Measurements from ENCODE around the gene RGP1.

RGP1 gene

DNA sequence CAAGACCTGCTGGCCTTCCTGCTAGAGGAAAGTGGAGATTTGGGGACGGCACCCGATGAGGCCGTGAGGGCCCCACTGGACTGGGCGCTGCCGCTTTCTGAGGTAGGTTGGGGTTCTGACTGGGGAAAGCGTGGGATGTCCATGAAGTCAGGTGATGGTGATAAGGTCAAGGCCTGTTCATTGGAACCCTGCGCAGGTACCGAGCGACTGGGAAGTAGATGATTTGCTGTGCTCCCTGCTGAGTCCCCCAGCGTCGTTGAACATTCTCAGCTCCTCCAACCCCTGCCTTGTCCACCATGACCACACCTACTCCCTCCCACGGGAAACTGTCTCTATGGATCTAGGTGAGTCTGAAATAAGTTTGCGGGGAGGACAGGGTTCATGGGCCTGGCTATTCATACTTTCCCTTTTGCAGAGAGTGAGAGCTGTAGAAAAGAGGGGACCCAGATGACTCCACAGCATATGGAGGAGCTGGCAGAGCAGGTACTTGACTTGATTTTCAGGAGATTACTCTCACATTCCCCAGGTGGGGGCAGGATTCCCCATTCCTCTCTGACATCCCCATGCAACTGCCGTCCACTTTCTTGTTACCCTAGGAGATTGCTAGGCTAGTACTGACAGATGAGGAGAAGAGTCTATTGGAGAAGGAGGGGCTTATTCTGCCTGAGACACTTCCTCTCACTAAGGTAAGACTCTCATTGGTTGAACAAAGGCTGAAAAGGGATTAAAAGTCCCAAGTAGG, 16.1 kb upstream of the RGP1 start:
- Histone ChIP-seq H3K36me3 (ENCODE audit: control insufficient read depth in 1 of 2, insufficient read depth in 2 of 2, low read length in 2 of 2) (peaks cover 30 to 35% of the 10 kb centered on the region in 2 donors), H3K4me3 (ENCODE audit: low read depth in 1 of 2, low read length in 2 of 2) (peak overlapping the region; percentile 77 to 86), H3K4me1 (ENCODE audit: control insufficient read depth in 1 of 2, insufficient read depth in 2 of 2, low read length in 2 of 2) (peaks cover 28 to 45% of the 10 kb centered on the region in 2 donors), H3K27me3 (ENCODE audit: low read depth, low read length) (no peaks in the 10 kb centered on the region), H3K9me3 (ENCODE audit: control insufficient read depth in 1 of 2, low read length in 2 of 2) (no peaks in the 10 kb centered on the region), H3K27ac (ENCODE audit: low read length) (peak overlapping the region; percentile 94)

DNA sequence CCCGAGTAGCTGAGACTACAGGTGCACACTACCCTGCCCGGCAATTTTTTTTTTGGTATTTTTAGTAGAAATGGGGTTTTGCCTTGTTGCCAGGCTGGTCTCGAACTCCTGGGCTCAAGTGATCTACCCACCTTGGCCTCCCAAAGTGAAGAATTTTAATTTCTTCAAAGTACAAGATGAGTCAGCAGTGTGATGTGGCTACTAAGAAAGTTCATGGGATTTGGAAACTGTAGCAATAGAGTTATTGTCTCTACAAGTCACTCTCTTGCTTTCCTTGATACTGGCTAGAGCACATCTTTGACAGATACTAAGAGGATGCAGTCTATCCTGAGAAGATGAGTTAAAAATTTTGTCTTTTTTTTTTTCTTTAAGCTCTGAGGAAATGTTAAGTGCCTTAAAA, 15.0 kb upstream of the RGP1 start:
- H3K4me1 ChIP-seq (ENCODE audit: control insufficient read depth in 1 of 2, insufficient read depth in 2 of 2, low read length in 2 of 2), result peaks cover 21 to 34% of the 10 kb centered on the region in 2 donors
- no peaks in the 10 kb centered on the region for H3K27me3 ChIP-seq (ENCODE audit: low read depth, low read length)
- no peak overlapping the region for H3K27ac ChIP-seq (ENCODE audit: low read length)
- H3K9me3 ChIP-seq (ENCODE audit: control insufficient read depth in 1 of 2, low read length in 2 of 2), result no peaks in the 10 kb centered on the region
- no peak overlapping the region for H3K4me3 ChIP-seq (ENCODE audit: low read depth in 1 of 2, low read length in 2 of 2)
- peaks cover 41 to 46% of the 10 kb centered on the region in 2 donors for H3K36me3 ChIP-seq (ENCODE audit: control insufficient read depth in 1 of 2, insufficient read depth in 2 of 2, low read length in 2 of 2)

DNA sequence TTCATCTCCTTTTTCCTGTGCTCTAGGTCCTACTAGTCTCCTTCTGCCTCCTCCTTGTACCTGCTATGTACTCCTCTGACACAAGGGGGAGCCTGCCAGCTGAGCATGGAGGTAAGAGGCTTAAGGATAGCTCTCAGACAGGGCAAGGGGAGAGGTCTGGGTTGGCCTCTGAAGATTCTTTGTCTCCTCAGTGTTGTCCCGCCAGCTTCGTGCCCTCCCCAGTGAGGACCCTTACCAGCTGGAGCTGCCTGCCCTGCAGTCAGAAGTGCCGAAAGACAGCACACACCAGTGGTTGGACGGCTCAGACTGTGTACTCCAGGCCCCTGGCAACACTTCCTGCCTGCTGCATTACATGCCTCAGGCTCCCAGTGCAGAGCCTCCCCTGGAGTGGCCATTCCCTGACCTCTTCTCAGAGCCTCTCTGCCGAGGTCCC, 12.9 kb upstream of the RGP1 start:
- Histone ChIP-seq H3K36me3 (ENCODE audit: control insufficient read depth in 1 of 2, insufficient read depth in 2 of 2, low read length in 2 of 2) (peaks cover 61 to 66% of the 10 kb centered on the region in 2 donors), H3K4me3 (ENCODE audit: low read depth in 1 of 2, low read length in 2 of 2) (no peak overlapping the region), H3K27me3 (ENCODE audit: low read depth, low read length) (no peaks in the 10 kb centered on the region), H3K4me1 (ENCODE audit: control insufficient read depth in 1 of 2, insufficient read depth in 2 of 2, low read length in 2 of 2) (peaks cover 6 to 15% of the 10 kb centered on the region in 2 donors), H3K27ac (ENCODE audit: low read length) (no peak overlapping the region), H3K9me3 (ENCODE audit: control insufficient read depth in 1 of 2, low read length in 2 of 2) (no peaks in the 10 kb centered on the region)

GRCh38 chr9:35737143-35737542, 11.9 kb upstream of the RGP1 start:
- H3K36me3 ChIP-seq (ENCODE audit: control insufficient read depth in 1 of 2, insufficient read depth in 2 of 2, low read length in 2 of 2), result peaks cover 70 to 71% of the 10 kb centered on the region in 2 donors

GRCh38 chr9:35738186-35738585, 10.9 kb upstream of the RGP1 start:
- Histone ChIP-seq H3K27ac (ENCODE audit: low read length) (no peak overlapping the region), H3K4me3 (ENCODE audit: low read depth in 1 of 2, low read length in 2 of 2) (no peak overlapping the region), H3K9me3 (ENCODE audit: control insufficient read depth in 1 of 2, low read length in 2 of 2) (no peaks in the 10 kb centered on the region), H3K36me3 (ENCODE audit: control insufficient read depth in 1 of 2, insufficient read depth in 2 of 2, low read length in 2 of 2) (peaks cover 80% of the 10 kb centered on the region in 2 donors), H3K27me3 (ENCODE audit: low read depth, low read length) (no peaks in the 10 kb centered on the region), H3K4me1 (ENCODE audit: control insufficient read depth in 1 of 2, insufficient read depth in 2 of 2, low read length in 2 of 2) (peaks cover 6 to 12% of the 10 kb centered on the region in 2 donors)

More at GRCh38 chr9:35737143-35737542, 11.9 kb upstream of the RGP1 start:
- H3K4me1 ChIP-seq (ENCODE audit: control insufficient read depth in 1 of 2, insufficient read depth in 2 of 2, low read length in 2 of 2), result peaks cover 6 to 15% of the 10 kb centered on the region in 2 donors
- H3K27ac ChIP-seq (ENCODE audit: low read length), result no peak overlapping the region
- H3K4me3 ChIP-seq (ENCODE audit: low read depth in 1 of 2, low read length in 2 of 2), result no peak overlapping the region
- no peaks in the 10 kb centered on the region for H3K9me3 ChIP-seq (ENCODE audit: control insufficient read depth in 1 of 2, low read length in 2 of 2)
- H3K27me3 ChIP-seq (ENCODE audit: low read depth, low read length), result no peaks in the 10 kb centered on the region

GRCh38 chr9:35738924-35739323, 10.2 kb upstream of the RGP1 start:
- no peaks in the 10 kb centered on the region for H3K9me3 ChIP-seq (ENCODE audit: control insufficient read depth in 1 of 2, low read length in 2 of 2)
- H3K4me1 ChIP-seq (ENCODE audit: control insufficient read depth in 1 of 2, insufficient read depth in 2 of 2, low read length in 2 of 2), result peaks cover under 1 to 5% of the 10 kb centered on the region in 2 donors
- no peaks in the 10 kb centered on the region for H3K27me3 ChIP-seq (ENCODE audit: low read depth, low read length)
- peaks cover 87 to 88% of the 10 kb centered on the region in 2 donors for H3K36me3 ChIP-seq (ENCODE audit: control insufficient read depth in 1 of 2, insufficient read depth in 2 of 2, low read length in 2 of 2)
- no peak overlapping the region for H3K4me3 ChIP-seq (ENCODE audit: low read depth in 1 of 2, low read length in 2 of 2)
- no peak overlapping the region for H3K27ac ChIP-seq (ENCODE audit: low read length)

DNA sequence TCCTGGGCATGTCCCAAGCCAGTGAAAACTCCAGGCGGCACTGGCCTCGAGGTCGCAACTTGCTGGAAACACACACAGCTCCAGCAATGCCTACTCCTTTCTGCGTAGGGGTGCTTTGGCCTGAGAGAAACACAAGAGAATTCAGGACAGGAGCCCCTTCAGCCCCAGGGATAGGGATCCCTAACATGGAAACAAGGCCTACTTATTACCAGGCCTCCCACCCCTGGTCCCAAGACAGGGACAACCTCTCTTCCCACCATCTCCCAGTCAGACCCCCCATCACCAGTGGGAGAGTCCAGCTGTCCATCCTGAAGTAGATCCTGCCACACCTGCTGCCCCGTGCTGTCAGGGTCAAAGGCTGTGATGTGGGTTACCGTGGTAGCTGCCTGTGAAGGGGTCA, 8.8 kb upstream of the RGP1 start:
- Histone ChIP-seq H3K9me3 (ENCODE audit: control insufficient read depth in 1 of 2, low read length in 2 of 2) (no peaks in the 10 kb centered on the region), H3K36me3 (ENCODE audit: control insufficient read depth in 1 of 2, insufficient read depth in 2 of 2, low read length in 2 of 2) (peaks cover 88 to 94% of the 10 kb centered on the region in 2 donors), H3K27me3 (ENCODE audit: low read depth, low read length) (no peaks in the 10 kb centered on the region), H3K4me3 (ENCODE audit: low read depth in 1 of 2, low read length in 2 of 2) (no peak overlapping the region), H3K27ac (ENCODE audit: low read length) (no peak overlapping the region), H3K4me1 (ENCODE audit: control insufficient read depth in 1 of 2, insufficient read depth in 2 of 2, low read length in 2 of 2) (peaks cover 0 to under 1% of the 10 kb centered on the region in 2 donors)

DNA sequence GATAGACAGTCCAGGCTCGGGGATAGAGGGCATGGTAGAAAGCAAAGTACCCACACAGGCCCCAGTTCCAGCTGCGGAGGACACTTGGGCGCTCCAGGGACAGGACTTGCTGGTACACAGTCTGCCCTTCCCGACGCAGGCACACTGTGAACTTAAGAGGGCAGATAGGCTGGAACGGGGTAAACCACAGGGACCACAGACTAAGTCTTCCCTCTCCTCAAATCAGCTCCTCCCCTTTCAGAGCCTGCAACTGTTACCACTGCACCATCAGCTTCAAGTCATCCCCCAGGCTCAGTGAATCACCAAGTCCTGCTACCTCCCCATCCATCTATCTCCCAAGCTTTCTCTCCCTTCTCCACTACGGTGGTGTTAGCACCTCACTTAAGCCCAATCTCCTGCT, 7.3 kb upstream of the RGP1 start:
- Histone ChIP-seq H3K9me3 (ENCODE audit: control insufficient read depth in 1 of 2, low read length in 2 of 2) (no peaks in the 10 kb centered on the region), H3K27ac (ENCODE audit: low read length) (no peak overlapping the region), H3K4me3 (ENCODE audit: low read depth in 1 of 2, low read length in 2 of 2) (no peak overlapping the region), H3K36me3 (ENCODE audit: control insufficient read depth in 1 of 2, insufficient read depth in 2 of 2, low read length in 2 of 2) (peaks cover 73 to 79% of the 10 kb centered on the region in 2 donors), H3K4me1 (ENCODE audit: control insufficient read depth in 1 of 2, insufficient read depth in 2 of 2, low read length in 2 of 2) (peaks cover 8 to 16% of the 10 kb centered on the region in 2 donors), H3K27me3 (ENCODE audit: low read depth, low read length) (no peaks in the 10 kb centered on the region)

- Histone ChIP-seq H3K27me3 (ENCODE audit: low read depth, low read length) (no peaks in the 10 kb centered on the region), H3K27ac (ENCODE audit: low read length) (no peak overlapping the region), H3K36me3 (ENCODE audit: control insufficient read depth in 1 of 2, insufficient read depth in 2 of 2, low read length in 2 of 2) (peaks cover 56 to 62% of the 10 kb centered on the region in 2 donors), H3K4me1 (ENCODE audit: control insufficient read depth in 1 of 2, insufficient read depth in 2 of 2, low read length in 2 of 2) (peaks cover 18 to 28% of the 10 kb centered on the region in 2 donors), H3K9me3 (ENCODE audit: control insufficient read depth in 1 of 2, low read length in 2 of 2) (no peaks in the 10 kb centered on the region), H3K4me3 (ENCODE audit: low read depth in 1 of 2, low read length in 2 of 2) (no peak overlapping the region)
Observed at GRCh38 chr9:35743452-35743851, 5.6 kb upstream of the RGP1 start.

DNA sequence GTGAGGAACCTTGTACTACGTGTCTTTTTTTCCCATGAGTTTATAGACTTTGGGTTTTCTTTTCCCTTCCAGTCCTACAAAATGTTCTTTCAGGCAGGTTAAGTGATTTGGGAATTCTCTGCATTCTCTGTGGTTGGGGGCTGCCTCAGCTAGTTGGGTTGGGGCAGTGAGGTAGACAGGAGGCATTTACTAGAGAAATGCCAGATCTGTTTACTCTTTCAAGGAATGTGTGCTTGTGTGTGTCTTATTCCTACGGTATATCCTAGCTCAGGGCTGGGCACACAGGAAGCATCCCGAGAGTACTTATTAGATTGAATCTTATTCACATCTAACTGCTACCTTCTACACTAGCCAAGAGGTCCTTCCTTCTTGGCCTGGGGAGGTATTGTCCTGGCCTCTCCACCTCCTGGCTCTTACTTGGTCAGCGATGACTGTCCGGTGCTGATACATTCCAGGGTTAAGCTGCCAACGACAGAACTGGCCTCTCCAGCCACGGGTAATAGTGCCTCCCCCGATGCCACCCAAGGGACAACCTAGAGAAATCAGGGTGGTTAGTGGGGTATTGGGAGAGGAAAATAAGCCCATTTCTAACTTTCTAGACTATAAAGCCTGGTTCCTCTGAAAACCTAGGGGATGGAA, 5.1 kb upstream of the RGP1 start:
- Histone ChIP-seq H3K4me1 (ENCODE audit: control insufficient read depth in 1 of 2, insufficient read depth in 2 of 2, low read length in 2 of 2) (peaks cover 18 to 28% of the 10 kb centered on the region in 2 donors), H3K4me3 (ENCODE audit: low read depth in 1 of 2, low read length in 2 of 2) (no peak overlapping the region), H3K27ac (ENCODE audit: low read length) (no peak overlapping the region), H3K27me3 (ENCODE audit: low read depth, low read length) (no peaks in the 10 kb centered on the region), H3K9me3 (ENCODE audit: control insufficient read depth in 1 of 2, low read length in 2 of 2) (no peaks in the 10 kb centered on the region), H3K36me3 (ENCODE audit: control insufficient read depth in 1 of 2, insufficient read depth in 2 of 2, low read length in 2 of 2) (peaks cover 50 to 56% of the 10 kb centered on the region in 2 donors)

- Histone ChIP-seq H3K9me3 (ENCODE audit: control insufficient read depth in 1 of 2, low read length in 2 of 2) (no peaks in the 10 kb centered on the region), H3K27me3 (ENCODE audit: low read depth, low read length) (no peaks in the 10 kb centered on the region), H3K4me3 (ENCODE audit: low read depth in 1 of 2, low read length in 2 of 2) (peak overlapping the region; percentile 47 to 97), H3K4me1 (ENCODE audit: control insufficient read depth in 1 of 2, insufficient read depth in 2 of 2, low read length in 2 of 2) (peaks cover 25 to 39% of the 10 kb centered on the region in 2 donors), H3K36me3 (ENCODE audit: control insufficient read depth in 1 of 2, insufficient read depth in 2 of 2, low read length in 2 of 2) (peaks cover 34 to 41% of the 10 kb centered on the region in 2 donors), H3K27ac (ENCODE audit: low read length) (peak overlapping the region; percentile 22)
Observed at GRCh38 chr9:35745569-35745968, 3.5 kb upstream of the RGP1 start.
